ENCODE data around the gene CKAP4.

Gene CKAP4

GRCh38 chr12:106284358-106285105, 36.7 kb upstream of the CKAP4 start:
- ATAC-seq (replicated peaks; ENCODE audit: extremely low read depth, poor library complexity, severe bottlenecking) (no peak), DNase-seq (ENCODE audit: low spot score in 2 of 2) (no peak)
- Mint-ChIP-seq H3K4me1 (no peaks in the 10 kb centered on the region), H3K27ac (ENCODE audit: low read depth) (no peak overlapping the region), H3K9me3 (peaks cover 12% of the 10 kb centered on the region), H3K36me3 (ENCODE audit: insufficient read depth) (peaks cover 3% of the 10 kb centered on the region), H3K4me3 (no peak overlapping the region), H3K27me3 (peaks cover 54% of the 10 kb centered on the region)

GRCh38 chr12:106282457-106283097, 34.8 kb upstream of the CKAP4 start:
- peaks cover 12% of the 10 kb centered on the region for H3K9me3 Mint-ChIP-seq
- H3K27ac Mint-ChIP-seq (ENCODE audit: low read depth), result no peak overlapping the region
- no peaks in the 10 kb centered on the region for H3K4me1 Mint-ChIP-seq
- peaks cover 53% of the 10 kb centered on the region for H3K27me3 Mint-ChIP-seq
- DNase-seq (ENCODE audit: low spot score in 2 of 2) (peak; percentile 18 to 25), ATAC-seq (replicated peaks; ENCODE audit: extremely low read depth, poor library complexity, severe bottlenecking) (no peak)
- peaks cover 3% of the 10 kb centered on the region for H3K36me3 Mint-ChIP-seq (ENCODE audit: insufficient read depth)
- no peak overlapping the region for H3K4me3 Mint-ChIP-seq

- H3K36me3 Mint-ChIP-seq (ENCODE audit: insufficient read depth), result peaks cover 3% of the 10 kb centered on the region
- no peaks in the 10 kb centered on the region for H3K4me1 Mint-ChIP-seq
These were observed 34.0 kb upstream of the CKAP4 start for GRCh38 chr12:106281804-106282203.

DNA sequence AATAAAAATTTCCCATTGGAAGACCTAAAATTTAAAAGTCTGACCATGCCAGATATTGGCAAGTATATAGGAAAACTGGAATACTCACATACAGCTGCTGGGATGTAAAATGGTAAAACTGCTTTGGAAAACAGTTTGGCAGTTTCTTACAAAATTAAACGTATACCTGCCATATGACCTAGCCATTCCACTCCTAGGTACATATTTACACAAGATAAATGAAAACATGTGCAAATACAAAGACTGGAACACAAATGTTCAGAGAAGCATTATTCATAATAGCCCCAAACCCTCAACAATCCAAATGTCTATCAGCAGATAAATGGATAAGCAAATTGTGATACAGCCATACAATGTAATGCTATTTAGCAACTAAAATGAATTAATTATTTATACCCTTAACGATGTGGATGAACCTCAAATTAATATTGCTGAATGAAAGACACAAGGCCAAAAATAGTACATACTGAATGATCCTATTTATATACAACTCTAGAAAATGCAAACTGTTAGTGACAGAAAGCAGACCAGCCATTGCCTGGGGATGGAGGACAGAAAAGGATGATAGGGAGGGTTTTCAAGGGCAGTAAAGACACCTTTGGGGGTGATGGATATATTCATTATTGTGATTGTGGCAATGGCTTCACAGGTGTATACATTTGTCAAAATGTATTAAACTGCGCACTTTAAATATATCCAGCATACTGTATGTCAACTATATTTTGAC, 33.4 kb upstream of the CKAP4 start:
- no peaks in the 10 kb centered on the region for H3K4me1 Mint-ChIP-seq
- no peak overlapping the region for H3K4me3 Mint-ChIP-seq
- peaks cover 40% of the 10 kb centered on the region for H3K27me3 Mint-ChIP-seq
- ATAC-seq (replicated peaks; ENCODE audit: extremely low read depth, poor library complexity, severe bottlenecking) (no peak), DNase-seq (ENCODE audit: low spot score in 2 of 2) (no peak)
- no peak overlapping the region for H3K27ac Mint-ChIP-seq (ENCODE audit: low read depth)
- peaks cover 12% of the 10 kb centered on the region for H3K9me3 Mint-ChIP-seq
- peaks cover 3% of the 10 kb centered on the region for H3K36me3 Mint-ChIP-seq (ENCODE audit: insufficient read depth)

More at GRCh38 chr12:106281804-106282203, 34.0 kb upstream of the CKAP4 start:
- ATAC-seq (replicated peaks; ENCODE audit: extremely low read depth, poor library complexity, severe bottlenecking) (no peak), DNase-seq (ENCODE audit: low spot score in 2 of 2) (no peak)
- Mint-ChIP-seq H3K9me3 (peaks cover 12% of the 10 kb centered on the region), H3K27ac (ENCODE audit: low read depth) (no peak overlapping the region), H3K4me3 (no peak overlapping the region), H3K27me3 (peaks cover 45% of the 10 kb centered on the region)

- H3K27ac Mint-ChIP-seq (ENCODE audit: low read depth), result no peak overlapping the region
- H3K27me3 Mint-ChIP-seq, result peaks cover 28% of the 10 kb centered on the region
- peaks cover 2% of the 10 kb centered on the region for H3K36me3 Mint-ChIP-seq (ENCODE audit: insufficient read depth)
- ATAC-seq (replicated peaks; ENCODE audit: extremely low read depth, poor library complexity, severe bottlenecking) (no peak), DNase-seq (ENCODE audit: low spot score in 2 of 2) (no peak)
- no peaks in the 10 kb centered on the region for H3K4me1 Mint-ChIP-seq
- H3K4me3 Mint-ChIP-seq, result no peak overlapping the region
- H3K9me3 Mint-ChIP-seq, result peaks cover 12% of the 10 kb centered on the region
These were observed 32.3 kb upstream of the CKAP4 start for GRCh38 chr12:106280106-106280505.

GRCh38 chr12:106276032-106276740, 28.4 kb upstream of the CKAP4 start:
- no peaks in the 10 kb centered on the region for H3K9me3 Mint-ChIP-seq
- no peak overlapping the region for H3K4me3 Mint-ChIP-seq
- no peaks in the 10 kb centered on the region for H3K27me3 Mint-ChIP-seq
- H3K4me1 Mint-ChIP-seq, result no peaks in the 10 kb centered on the region
- ATAC-seq (replicated peaks; ENCODE audit: extremely low read depth, poor library complexity, severe bottlenecking), result no peak
- H3K36me3 Mint-ChIP-seq (ENCODE audit: insufficient read depth), result no peaks in the 10 kb centered on the region
- DNase-seq (ENCODE audit: low spot score in 2 of 2), result no peak
- H3K27ac Mint-ChIP-seq (ENCODE audit: low read depth), result no peak overlapping the region

GRCh38 chr12:106275458-106275857, 27.6 kb upstream of the CKAP4 start:
- no peaks in the 10 kb centered on the region for H3K36me3 Mint-ChIP-seq (ENCODE audit: insufficient read depth)
- no peaks in the 10 kb centered on the region for H3K4me1 Mint-ChIP-seq
- DNase-seq (ENCODE audit: low spot score in 2 of 2), result no peak
- H3K27ac Mint-ChIP-seq (ENCODE audit: low read depth), result no peak overlapping the region
- H3K9me3 Mint-ChIP-seq, result no peaks in the 10 kb centered on the region
- no peak for ATAC-seq (replicated peaks; ENCODE audit: extremely low read depth, poor library complexity, severe bottlenecking)
- H3K4me3 Mint-ChIP-seq, result no peak overlapping the region
- no peaks in the 10 kb centered on the region for H3K27me3 Mint-ChIP-seq

DNA sequence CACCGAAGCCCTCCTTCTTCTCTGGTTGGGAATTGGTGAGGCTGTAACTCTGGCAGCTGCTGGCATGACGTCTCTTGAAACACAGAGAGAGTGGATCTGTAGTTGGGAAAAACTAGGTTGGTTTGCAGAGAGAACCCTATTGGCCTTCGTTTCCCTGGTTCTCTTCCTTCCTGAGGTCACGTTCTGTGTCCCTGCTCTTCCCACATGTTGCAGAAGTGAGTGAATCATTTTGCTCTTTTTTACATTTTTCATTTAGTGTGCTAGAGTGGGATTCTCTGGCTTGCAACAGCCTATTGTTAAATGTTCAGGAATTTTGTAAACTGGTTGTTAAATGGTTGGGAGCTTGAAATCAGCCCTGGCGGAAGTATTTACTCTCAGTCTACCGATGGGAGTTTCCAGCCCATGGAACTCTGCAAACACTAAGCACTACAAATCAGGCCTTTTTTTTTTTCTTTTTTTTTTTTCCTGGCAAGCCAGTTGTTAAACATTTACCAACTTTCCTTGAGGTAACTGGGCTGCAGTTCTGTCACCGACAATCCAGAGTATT, 26.8 kb upstream of the CKAP4 start:
- H3K4me3 Mint-ChIP-seq, result no peak overlapping the region
- H3K36me3 Mint-ChIP-seq (ENCODE audit: insufficient read depth), result no peaks in the 10 kb centered on the region
- H3K9me3 Mint-ChIP-seq, result no peaks in the 10 kb centered on the region
- no peaks in the 10 kb centered on the region for H3K27me3 Mint-ChIP-seq
- DNase-seq (ENCODE audit: low spot score in 2 of 2), result no peak
- H3K27ac Mint-ChIP-seq (ENCODE audit: low read depth), result no peak overlapping the region
- ATAC-seq (replicated peaks; ENCODE audit: extremely low read depth, poor library complexity, severe bottlenecking), result no peak
- no peaks in the 10 kb centered on the region for H3K4me1 Mint-ChIP-seq

GRCh38 chr12:106274012-106274411, 26.2 kb upstream of the CKAP4 start:
- H3K27ac Mint-ChIP-seq (ENCODE audit: low read depth), result no peak overlapping the region
- no peak overlapping the region for H3K4me3 Mint-ChIP-seq
- DNase-seq (ENCODE audit: low spot score in 2 of 2) (no peak), ATAC-seq (replicated peaks; ENCODE audit: extremely low read depth, poor library complexity, severe bottlenecking) (no peak)
- no peaks in the 10 kb centered on the region for H3K36me3 Mint-ChIP-seq (ENCODE audit: insufficient read depth)
- H3K9me3 Mint-ChIP-seq, result no peaks in the 10 kb centered on the region
- H3K27me3 Mint-ChIP-seq, result no peaks in the 10 kb centered on the region
- no peaks in the 10 kb centered on the region for H3K4me1 Mint-ChIP-seq

GRCh38 chr12:106273491-106273890, 25.7 kb upstream of the CKAP4 start:
- ATAC-seq (replicated peaks; ENCODE audit: extremely low read depth, poor library complexity, severe bottlenecking) (no peak), DNase-seq (ENCODE audit: low spot score in 2 of 2) (no peak)
- H3K4me3 Mint-ChIP-seq, result no peak overlapping the region
- no peaks in the 10 kb centered on the region for H3K4me1 Mint-ChIP-seq
- no peak overlapping the region for H3K27ac Mint-ChIP-seq (ENCODE audit: low read depth)
- no peaks in the 10 kb centered on the region for H3K27me3 Mint-ChIP-seq
- H3K36me3 Mint-ChIP-seq (ENCODE audit: insufficient read depth), result no peaks in the 10 kb centered on the region
- no peaks in the 10 kb centered on the region for H3K9me3 Mint-ChIP-seq

GRCh38 chr12:106271575-106272505, 24.0 kb upstream of the CKAP4 start:
- H3K36me3 Mint-ChIP-seq (ENCODE audit: insufficient read depth), result no peaks in the 10 kb centered on the region
- no peaks in the 10 kb centered on the region for H3K27me3 Mint-ChIP-seq
- H3K9me3 Mint-ChIP-seq, result no peaks in the 10 kb centered on the region
- H3K4me1 Mint-ChIP-seq, result no peaks in the 10 kb centered on the region
- ATAC-seq (replicated peaks; ENCODE audit: extremely low read depth, poor library complexity, severe bottlenecking) (no peak), DNase-seq (ENCODE audit: low spot score in 2 of 2) (no peak)
- H3K4me3 Mint-ChIP-seq, result no peak overlapping the region
- H3K27ac Mint-ChIP-seq (ENCODE audit: low read depth), result no peak overlapping the region
